Measurements from ENCODE around the gene SGCA.

Gene SGCA

DNA sequence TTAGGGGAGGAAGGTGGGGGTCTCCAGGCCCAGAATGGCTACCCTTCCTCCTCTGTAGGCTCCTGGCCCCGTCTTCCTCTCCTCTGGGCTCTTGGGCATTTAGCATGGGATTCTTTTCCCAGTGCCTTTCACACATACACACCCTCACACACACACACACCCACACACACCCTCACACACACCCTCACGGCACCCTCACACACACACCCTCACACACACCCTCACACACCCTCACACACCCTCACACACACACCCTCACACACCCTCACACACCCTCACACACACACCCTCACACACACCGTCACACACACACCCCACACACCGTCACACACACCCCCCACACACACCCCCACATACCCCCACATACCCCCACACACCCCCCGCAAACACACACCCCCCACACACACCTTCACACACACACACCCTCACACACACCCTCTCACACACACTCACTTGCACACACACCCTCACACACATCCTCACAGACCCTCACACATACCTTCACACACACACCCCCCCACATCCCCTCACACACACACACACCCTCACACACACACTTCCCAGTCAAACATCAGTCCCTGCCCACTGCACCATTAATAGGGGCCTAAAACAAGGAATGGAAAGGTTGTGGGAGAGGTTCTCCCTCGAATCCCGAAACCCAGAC lies 845 bp downstream of the SGCA start:
- H3K4me3 ChIP-seq (ENCODE audit: low read depth, low read length), result no peak overlapping the region

GRCh38 chr17:50167371-50167770 lies 1.6 kb downstream of the SGCA start:
- no peak overlapping the region for H3K4me3 ChIP-seq (ENCODE audit: low read depth, low read length)

- H3K4me3 ChIP-seq (ENCODE audit: low read depth, low read length), result no peak overlapping the region
Measured at GRCh38 chr17:50168319-50168718, 2.5 kb downstream of the SGCA start.

- no peak overlapping the region for H3K4me3 ChIP-seq (ENCODE audit: low read depth, low read length)
Measured at GRCh38 chr17:50169121-50169764, 3.4 kb downstream of the SGCA start.

DNA sequence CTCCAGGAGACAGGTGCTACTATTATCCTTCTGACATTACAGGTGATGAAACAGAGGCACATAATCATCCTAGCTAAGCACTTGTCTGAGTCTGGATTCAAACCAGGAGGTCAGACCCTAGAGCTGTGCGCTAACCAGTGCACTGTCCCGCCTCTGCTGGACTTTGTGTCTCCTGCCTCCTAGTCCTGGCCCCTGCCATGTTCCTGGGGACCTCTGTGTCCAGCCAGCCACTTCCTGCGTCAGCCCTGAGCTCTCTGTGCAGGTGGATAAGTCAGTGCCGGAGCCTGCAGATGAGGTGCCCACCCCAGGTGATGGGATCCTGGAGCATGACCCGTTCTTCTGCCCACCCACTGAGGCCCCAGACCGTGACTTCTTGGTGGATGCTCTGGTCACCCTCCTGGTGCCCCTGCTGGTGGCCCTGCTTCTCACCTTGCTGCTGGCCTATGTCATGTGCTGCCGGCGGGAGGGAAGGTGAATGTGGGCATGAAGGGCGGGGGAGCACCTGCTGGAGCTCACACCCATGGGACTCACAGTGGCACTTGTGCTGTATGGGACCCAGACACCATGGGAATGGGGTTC lies 4.2 kb downstream of the SGCA start:
- H3K4me3 ChIP-seq (ENCODE audit: low read depth, low read length), result no peak overlapping the region

DNA sequence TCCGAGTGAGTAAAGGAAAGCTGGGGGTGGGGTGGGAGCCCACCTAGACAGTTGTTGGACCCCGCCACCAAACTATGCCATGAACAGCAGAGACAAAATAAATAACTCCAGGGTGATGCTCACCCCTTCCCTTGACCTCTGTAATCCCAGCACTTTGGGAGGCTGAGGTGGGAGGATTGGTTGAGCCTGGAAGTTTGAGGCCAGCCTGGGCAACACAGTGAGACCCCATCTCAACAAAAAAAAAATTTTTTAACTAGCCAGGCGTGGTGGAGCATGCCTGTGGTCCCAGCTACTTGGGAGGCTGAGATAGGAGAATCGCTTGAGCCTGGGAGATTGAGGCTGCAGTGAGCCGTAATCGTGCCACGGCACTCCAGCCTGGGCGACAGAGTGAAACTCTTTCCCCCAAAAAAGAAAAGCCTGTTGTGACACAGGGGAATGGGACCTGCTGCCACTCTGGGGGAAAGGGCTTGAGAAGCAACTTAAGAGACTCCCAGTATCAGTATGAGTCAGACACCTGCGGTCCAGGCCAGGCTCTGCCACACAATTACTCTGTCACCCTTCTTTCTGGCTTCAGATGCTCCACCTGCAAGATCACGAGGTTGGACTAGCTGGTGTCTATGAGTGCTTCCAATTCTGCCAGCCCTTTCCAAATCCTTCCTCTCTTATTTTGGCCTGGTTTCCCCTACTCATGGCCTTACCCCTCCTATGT lies 5.0 kb downstream of the SGCA start:
- no peak overlapping the region for H3K4me3 ChIP-seq (ENCODE audit: low read depth, low read length)

GRCh38 chr17:50171371-50172071 lies 5.7 kb downstream of the SGCA start:
- no peak overlapping the region for H3K4me3 ChIP-seq (ENCODE audit: low read depth, low read length)

DNA sequence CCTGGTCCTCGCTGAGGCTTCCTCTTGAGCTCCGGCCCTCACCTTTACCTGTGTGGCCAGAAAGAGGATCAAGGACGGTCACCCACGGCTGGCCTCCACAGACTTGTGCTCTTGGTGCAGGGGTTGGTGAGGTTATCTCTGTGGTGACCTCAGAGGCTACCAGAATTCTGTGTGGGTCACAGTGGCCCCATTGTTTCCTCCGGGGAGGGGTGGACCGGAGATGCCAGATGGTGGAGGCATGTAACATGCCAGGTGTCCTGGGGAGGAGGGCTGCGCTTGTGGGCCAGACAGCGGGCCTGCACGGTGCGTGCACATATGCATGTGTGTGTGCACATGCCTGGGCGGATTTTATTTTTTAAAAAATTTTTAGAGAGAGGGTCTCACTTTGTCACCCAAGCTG lies 6.3 kb downstream of the SGCA start:
- no peak overlapping the region for H3K4me3 ChIP-seq (ENCODE audit: low read depth, low read length)

DNA sequence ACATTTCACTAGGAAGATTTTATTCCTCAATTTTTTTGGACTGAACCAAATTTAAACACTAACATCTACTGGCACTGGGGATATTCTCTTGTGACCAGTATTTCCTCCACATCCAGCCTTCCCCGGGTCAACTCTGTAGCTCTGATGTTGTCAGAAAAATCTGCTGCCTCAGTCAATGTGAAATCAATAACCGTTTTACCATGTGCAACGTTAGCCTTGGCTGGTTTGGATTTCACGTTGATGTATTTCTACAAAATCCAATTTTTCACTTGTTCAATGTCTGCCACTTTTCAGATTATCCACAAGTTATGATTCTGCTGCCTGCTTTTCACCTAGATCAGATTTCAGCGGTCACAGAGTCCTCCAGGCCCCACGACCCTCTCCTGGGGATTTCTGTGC lies 7.1 kb downstream of the SGCA start:
- H3K4me3 ChIP-seq (ENCODE audit: low read depth, low read length), result no peak overlapping the region

DNA sequence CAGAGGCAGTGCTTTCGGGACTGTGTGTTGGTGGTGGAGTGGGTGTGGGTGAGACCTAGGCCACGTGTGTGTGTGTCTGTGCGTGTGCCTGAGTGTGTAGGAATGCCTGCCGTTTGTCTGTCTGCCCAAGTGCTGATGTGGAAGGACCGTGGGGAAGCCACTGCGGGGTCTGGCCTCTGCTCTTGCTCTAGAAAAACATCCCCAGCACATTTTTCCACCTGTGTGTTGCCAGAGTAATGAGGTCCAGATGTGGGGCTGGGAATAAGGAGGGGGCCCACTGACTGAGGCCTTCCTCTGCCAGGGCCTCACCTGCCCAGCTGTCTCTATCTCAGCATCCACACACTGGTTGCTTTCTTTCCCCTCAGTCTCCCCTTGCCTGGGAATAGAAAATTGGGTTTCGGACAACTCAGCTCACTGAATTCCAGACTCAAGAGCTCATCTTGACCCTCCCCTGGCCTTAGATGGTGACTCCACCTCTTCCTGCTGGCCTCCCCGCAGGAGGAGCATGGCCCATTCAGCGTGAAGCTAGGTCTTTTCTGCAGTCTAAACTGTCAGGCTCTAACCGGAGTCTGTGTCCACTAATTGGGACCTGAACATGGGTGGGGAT lies 7.6 kb downstream of the SGCA start:
- H3K4me3 ChIP-seq (ENCODE audit: low read depth, low read length), result no peak overlapping the region

GRCh38 chr17:50174444-50174843 lies 8.6 kb downstream of the SGCA start:
- no peak overlapping the region for H3K4me3 ChIP-seq (ENCODE audit: low read depth, low read length)

DNA sequence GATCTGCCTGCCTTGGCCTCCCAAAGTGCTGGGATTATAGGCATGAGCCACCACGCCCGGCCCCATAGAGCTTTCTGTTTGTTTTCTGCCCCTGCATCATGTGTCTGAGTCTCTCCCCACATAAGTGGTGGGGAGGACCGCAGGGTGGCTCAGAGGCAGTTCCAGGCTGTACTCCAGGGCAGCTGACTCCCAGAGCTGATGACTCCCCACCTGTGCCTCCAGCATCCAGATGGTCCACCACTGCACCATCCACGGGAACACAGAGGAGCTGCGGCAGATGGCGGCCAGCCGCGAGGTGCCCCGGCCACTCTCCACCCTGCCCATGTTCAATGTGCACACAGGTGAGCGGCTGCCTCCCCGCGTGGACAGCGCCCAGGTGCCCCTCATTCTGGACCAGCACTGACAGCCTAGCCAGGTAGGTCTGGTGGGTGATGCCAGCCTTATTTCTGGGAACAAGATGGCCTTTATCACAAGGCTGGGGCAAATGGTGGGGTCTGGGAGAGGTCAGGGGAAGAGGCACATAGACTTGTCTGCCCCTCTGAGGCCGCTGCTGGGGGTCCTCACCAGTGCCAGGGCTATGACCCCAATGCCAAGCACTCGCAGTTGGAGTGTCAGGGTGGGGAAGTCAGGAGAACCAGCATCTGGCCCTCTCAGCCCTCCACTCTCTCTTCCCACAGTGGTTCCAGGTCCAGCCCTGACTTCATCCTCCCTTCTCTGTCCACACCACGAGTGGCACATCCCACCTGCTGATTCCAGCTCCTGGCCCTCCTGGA lies 9.4 kb downstream of the SGCA start:
- no peak overlapping the region for H3K4me3 ChIP-seq (ENCODE audit: low read depth, low read length)

DNA sequence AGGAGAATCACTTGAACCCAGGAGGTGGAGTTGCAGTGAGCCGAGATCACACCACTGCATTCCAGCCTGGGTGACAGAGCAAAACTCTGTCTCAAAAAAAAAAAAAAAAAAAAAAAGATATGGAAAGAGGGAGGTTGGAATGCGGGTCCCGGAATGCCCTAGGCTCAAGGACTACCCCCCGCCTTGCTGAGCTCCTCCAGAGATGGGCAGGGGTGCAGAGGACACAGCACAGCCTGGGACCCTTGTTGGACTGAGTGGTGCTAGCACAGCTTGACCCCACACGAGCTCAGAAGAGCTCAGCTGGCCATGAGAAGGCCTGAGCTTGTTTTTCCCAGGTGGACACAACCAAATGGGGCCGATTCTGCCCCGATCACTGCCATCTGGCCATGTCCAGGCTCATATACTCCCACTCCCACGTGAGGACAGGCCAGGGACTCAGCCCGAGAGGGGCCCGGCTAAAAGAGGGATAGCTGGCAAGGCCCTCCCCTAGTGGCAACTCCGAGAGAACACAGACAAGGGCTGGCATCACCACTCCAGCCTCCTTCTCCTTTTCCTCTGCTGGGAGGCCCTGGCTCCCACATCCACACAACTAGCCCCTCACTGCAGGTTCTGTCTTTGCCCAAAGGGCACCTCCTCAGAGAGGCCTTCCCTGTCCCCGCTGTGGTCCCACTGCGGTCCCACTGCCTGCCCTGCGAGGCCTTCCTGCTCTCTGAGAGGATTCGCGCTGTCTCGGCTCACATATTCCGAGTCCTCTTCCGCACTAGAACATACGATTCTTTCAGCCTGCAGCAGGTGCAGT lies 11.0 kb downstream of the SGCA start:
- no peak overlapping the region for H3K4me3 ChIP-seq (ENCODE audit: low read depth, low read length)

DNA sequence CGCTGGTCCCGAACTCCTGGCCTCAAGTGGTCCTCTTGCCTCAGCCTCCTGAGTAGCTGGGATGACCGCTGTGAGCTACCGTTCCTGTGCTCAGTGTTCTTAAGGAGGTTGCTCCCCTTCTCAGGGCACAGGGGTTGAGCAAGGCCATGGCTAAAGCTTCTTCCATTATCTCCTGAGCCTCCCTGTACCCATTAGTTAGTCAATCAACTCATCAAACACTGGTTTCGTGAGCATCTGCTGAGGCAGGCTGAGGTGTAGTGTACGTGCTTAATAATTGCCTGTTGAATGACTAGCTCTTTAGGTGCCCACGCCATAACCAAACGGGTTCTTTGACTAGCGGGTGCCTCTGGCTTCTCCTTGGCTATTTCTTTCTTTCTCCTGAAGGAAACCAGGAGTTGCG lies 11.7 kb downstream of the SGCA start:
- no peak overlapping the region for H3K4me3 ChIP-seq (ENCODE audit: low read depth, low read length)

DNA sequence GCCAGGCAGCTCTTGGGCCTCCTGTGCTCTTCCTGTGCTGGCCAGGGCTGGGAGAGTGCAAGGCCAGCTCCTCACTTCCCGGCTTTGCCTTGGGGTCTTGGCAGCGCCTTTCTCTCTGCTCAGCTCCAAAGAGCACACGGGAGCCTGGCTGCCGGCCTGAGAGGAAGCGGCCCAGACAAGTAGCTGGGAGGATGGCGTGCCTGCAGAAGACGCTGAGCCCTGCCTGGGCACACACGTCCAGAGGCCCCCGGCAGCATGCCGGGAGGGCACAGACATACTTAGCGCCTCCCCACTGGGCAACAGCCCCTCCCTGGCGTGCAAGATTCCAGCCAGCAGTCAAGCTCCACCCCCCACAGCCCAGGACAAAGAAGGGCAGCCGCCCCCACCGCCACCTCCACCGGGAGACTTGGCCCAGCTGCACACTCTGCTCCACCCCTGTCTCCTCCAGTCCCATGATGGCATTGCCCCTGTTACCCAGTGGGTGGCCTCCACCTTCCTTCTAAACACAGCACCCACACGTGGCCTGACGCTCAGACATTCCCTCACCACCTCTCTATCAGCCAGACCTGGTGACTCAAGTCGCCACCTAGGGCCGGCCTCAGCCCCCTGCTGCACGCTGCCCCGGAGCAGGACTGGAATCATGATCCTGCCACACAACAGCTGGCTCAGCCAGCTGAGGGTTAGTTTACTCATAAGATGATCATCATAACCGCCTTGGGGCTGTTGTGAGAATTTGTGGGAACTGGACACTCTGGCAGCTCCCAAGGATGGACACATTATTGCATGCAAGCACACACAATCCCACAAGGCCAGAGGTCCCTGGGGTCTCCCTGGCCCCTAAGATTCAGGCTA lies 12.4 kb downstream of the SGCA start:
- no peak overlapping the region for H3K4me3 ChIP-seq (ENCODE audit: low read depth, low read length)

- no peak overlapping the region for H3K4me3 ChIP-seq (ENCODE audit: low read depth, low read length)
Measured at GRCh38 chr17:50180111-50180510, 14.3 kb downstream of the SGCA start.

GRCh38 chr17:50180620-50181019 lies 14.8 kb downstream of the SGCA start:
- H3K4me3 ChIP-seq (ENCODE audit: low read depth, low read length), result no peak overlapping the region

DNA sequence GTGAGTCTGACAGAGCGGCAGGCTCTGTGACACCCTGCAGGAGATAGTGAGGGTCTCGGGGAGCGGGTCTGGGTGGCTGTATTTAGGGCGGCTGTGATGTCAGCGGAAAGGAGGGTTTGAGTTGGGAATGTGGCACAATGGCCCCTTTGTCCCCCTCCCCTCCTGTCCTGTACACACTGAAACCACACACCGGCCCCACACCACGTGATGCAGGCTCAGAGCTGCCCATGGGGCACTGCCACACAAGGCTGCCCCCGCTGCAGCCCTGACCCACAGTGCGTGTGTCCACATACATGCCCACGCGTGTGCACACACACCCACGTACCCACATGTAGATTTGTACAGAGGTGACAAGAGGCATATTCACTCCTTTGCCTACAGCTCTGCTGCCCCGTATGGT lies 15.3 kb downstream of the SGCA start:
- no peak overlapping the region for H3K4me3 ChIP-seq (ENCODE audit: low read depth, low read length)

All from iPS-11a (cell line).